ENCODE measurements around the gene MIER3.

DNA sequence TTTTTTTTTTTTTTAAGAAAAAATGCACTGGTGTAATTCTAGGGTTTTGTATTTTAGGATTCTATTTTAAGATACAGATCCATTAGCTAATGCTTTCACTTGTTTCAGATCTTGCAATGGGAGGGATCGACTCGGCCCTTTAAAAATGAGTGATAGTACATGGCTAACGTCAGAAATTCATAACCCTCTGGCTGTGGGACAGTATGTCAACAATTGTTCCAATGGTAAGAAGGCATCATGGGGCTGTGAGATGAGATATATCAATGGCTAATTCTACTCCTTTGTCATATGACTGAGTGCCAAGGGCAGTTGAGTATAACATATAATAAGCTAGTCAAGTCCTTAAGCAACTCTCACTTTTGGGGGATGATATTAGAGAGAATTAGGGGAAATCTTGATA, 38.2 kb downstream of the MIER3 start:
- TF ChIP-seq, protein P1, sequence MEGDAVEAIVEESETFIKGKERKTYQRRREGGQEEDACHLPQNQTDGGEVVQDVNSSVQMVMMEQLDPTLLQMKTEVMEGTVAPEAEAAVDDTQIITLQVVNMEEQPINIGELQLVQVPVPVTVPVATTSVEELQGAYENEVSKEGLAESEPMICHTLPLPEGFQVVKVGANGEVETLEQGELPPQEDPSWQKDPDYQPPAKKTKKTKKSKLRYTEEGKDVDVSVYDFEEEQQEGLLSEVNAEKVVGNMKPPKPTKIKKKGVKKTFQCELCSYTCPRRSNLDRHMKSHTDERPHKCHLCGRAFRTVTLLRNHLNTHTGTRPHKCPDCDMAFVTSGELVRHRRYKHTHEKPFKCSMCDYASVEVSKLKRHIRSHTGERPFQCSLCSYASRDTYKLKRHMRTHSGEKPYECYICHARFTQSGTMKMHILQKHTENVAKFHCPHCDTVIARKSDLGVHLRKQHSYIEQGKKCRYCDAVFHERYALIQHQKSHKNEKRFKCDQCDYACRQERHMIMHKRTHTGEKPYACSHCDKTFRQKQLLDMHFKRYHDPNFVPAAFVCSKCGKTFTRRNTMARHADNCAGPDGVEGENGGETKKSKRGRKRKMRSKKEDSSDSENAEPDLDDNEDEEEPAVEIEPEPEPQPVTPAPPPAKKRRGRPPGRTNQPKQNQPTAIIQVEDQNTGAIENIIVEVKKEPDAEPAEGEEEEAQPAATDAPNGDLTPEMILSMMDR (IDR thresholded peaks at IDR 0.05), result no peak
- no peak for TF ChIP-seq POLR2A (IDR thresholded peaks at IDR 0.05)

Data from body of pancreas (tissue), 4 donors.